ENCODE results near the gene PHF13. TPM values are rescaled to one million over a fixed set of nuclear protein-coding genes. Genes with fewer than 3 reads are reported as not detected.
"Not testable (repeated sequence)": the region's sequence is repeated elsewhere in the genome, so short reads cannot be mapped to it uniquely, and the experiment has no call there.

The PHF13 gene
- total RNA-seq, 2 donors from 2014 or later: 13.8 to 79.2 TPM

DNA sequence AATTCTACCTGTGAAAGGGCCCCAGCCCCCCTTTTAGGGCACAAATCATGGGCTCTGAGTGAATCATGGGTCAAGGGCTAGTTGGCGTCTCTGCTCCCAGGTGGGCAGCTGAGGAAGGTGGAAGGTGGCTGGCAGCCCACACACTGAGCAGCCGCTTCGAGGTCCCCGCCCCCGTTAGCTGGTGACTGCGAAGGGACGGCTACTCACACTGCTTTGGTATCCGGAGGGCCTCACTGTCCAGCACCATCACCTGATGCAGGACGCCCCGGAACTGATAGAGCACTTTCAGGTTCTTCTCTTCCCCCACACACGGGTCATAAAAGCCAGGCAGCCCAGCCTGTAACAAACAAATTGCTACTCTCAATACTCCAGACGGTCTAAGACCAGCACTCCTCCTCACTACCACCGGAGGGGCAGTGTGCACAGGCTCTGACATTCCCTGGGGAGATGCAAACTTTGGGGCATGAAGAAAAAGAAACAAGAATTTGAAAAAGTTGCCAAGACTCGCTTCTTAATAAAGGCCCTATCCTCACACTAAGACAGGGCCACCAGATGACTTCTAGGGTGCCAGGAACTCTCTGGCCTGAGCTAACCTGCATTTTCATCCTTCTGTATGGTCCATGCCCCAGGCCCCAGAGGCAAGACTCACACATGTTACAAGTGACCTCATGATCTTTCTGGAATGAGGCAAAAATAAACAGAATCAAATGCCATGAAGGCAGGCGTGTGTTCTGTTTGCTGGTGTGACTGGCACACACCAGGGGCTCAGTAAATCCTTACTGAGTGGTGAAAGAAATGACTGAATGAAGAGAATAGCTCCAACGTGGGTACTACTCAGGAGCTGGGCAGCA lies 22.6 kb downstream of the PHF13 start:
- no peaks in the 10 kb centered on the region for H3K9me3 ChIP-seq
- intact Hi-C loops (cut with DNase I): loop anchor here (2.0 kb wide), 1 partner anchor 81 kb away; the partner anchor contains the start of genes NOL9 and TAS1R1
- H3K4me3 ChIP-seq: no peak overlapping the region
- H3K36me3 ChIP-seq: peaks cover 0 to 3% of the 10 kb centered on the region in 2 donors
- 74% methylated on average over 16 of the region's 16 CpGs for WGBS
- no peaks in the 10 kb centered on the region for H3K27me3 ChIP-seq (replicated peaks; ENCODE audit: insufficient read depth)
- DNase-seq (ENCODE audit: low spot score): no peak
- TF ChIP-seq POLR2A (IDR thresholded peaks at IDR 0.05) (no peak), CTCF (IDR thresholded peaks at IDR 0.05) (no peak), POLR2AphosphoS5 (IDR thresholded peaks at IDR 0.05) (no peak)
- no peak overlapping the region for H3K27ac ChIP-seq
- H3K4me1 ChIP-seq (replicated peaks): no peaks in the 10 kb centered on the region

- H3K4me1 ChIP-seq (replicated peaks); intact Hi-C loops (cut with DNase I); H3K27ac ChIP-seq; H3K4me3 ChIP-seq; H3K27me3 ChIP-seq (replicated peaks; ENCODE audit: insufficient read depth); DNase-seq (ENCODE audit: low spot score); H3K9me3 ChIP-seq; H3K36me3 ChIP-seq: not testable (repeated sequence)
- 95% methylated on average over 6 of the region's 6 CpGs for WGBS
Measured at GRCh38 chr1:6636778-6637177, 23.2 kb downstream of the PHF13 start.

DNA sequence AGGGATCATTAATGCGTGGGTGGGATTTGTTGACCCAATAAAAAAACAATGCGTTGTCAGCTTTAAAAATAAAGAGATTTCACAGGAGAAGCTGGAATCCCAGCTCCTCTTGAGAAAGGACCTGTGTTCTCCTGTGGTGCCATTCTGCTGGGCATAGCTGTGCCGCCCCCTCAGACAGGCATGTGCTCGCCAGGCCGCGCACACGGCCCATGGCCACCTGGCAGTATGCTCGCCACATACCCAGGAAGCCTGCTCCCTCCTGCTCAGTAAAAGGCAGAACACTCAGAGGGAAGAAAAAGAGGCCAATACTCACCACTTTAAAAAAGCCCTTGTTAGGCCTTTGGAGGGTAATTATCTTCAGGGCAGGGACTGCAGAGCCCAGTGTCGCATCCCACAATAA lies 24.2 kb downstream of the PHF13 start:
- no peak for DNase-seq (ENCODE audit: low spot score)
- WGBS: 75% methylated on average over 9 of the region's 9 CpGs
- H3K36me3 ChIP-seq: peaks cover 0 to 3% of the 10 kb centered on the region in 2 donors
- no peak overlapping the region for H3K27ac ChIP-seq
- H3K27me3 ChIP-seq (replicated peaks; ENCODE audit: insufficient read depth): no peaks in the 10 kb centered on the region
- no peak overlapping the region for H3K4me3 ChIP-seq
- H3K9me3 ChIP-seq: no peaks in the 10 kb centered on the region
- no peaks in the 10 kb centered on the region for H3K4me1 ChIP-seq (replicated peaks)
- intact Hi-C loops (cut with DNase I): no loop called here
- no peak for TF ChIP-seq CTCF (IDR thresholded peaks at IDR 0.05)
- no peak for TF ChIP-seq POLR2A (IDR thresholded peaks at IDR 0.05)
- no peak for TF ChIP-seq POLR2AphosphoS5 (IDR thresholded peaks at IDR 0.05)

DNA sequence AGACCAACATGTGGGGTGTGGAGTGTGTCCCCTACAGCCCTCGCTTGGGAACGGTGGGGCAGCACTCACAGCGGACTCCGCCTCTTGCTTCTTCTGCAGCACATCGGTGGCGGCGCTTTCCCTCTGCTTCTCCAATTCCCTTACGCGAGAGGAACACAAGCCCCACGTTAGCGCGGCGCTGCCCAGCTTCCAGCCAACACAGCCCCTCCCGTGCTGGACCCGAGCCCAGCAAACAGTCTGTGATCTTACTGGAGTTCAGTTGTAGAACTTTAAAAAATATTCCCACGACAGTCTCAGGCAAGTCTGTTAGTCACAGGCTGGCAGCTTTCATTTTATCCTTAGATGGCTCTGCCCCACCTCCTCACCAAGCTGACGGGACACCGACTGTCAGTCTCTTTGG lies 24.7 kb downstream of the PHF13 start:
- intact Hi-C loops (cut with DNase I): no loop called here
- Histone ChIP-seq H3K4me3 (no peak overlapping the region), H3K4me1 (replicated peaks) (no peaks in the 10 kb centered on the region), H3K36me3 (peaks cover 0 to 3% of the 10 kb centered on the region in 2 donors), H3K9me3 (no peaks in the 10 kb centered on the region), H3K27ac (no peak overlapping the region), H3K27me3 (replicated peaks; ENCODE audit: insufficient read depth) (no peaks in the 10 kb centered on the region)
- TF ChIP-seq CTCF (IDR thresholded peaks at IDR 0.05): no peak
- peak; percentile 69 for TF ChIP-seq POLR2AphosphoS5 (IDR thresholded peaks at IDR 0.05)
- no peak for TF ChIP-seq POLR2A (IDR thresholded peaks at IDR 0.05)
- DNase-seq (ENCODE audit: low spot score): peak; percentile 70
- WGBS: 39% methylated on average over 18 of the region's 18 CpGs

DNA sequence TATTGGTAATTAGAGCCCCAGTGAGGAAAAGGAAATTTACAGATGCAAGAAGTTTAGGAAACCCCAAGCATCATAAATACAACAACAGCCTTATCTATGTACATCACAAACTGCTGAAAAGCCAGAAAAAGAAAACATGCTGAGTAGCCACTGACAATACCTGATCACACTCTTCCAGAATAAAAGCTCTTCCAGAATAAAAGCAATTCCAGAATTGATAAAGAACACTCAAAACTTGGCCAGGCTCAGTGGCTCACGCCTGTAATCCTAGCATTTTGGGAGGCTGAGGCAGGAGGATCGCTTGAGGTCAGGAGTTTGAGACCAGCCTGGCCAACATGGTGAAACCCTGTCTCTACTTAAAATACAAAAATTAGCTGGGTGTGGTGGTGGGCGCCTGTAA lies 27.3 kb downstream of the PHF13 start:
- 93% methylated on average over 3 of the region's 3 CpGs for WGBS
- H3K4me3 ChIP-seq; H3K27ac ChIP-seq; H3K9me3 ChIP-seq; H3K4me1 ChIP-seq (replicated peaks); DNase-seq (ENCODE audit: low spot score); H3K27me3 ChIP-seq (replicated peaks; ENCODE audit: insufficient read depth); H3K36me3 ChIP-seq: not testable (repeated sequence)
- intact Hi-C loops (cut with DNase I): loop anchor here (5.0 kb wide), 1 partner anchor 69 kb away; no protein-coding TSS in a partner anchor

DNA sequence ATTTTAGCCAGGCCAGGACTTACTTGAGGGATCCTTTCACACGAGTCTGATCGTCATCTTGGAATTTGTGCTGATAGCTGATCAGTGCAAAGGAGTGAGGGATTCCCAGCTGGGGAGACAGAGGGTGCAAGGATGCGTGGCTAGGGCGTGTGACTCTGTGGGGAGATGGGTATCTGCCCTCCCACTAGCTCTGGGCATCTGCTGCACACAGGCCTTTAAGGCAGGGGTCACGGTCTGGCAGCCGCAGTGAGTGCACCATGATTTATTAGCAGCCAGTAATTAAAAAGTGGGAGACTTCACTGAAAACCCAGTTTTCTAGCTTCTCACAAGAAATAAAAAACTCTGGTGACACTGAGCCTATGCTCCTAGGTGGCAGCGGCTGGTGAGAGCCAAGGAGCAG lies 31.5 kb downstream of the PHF13 start:
- no peak for TF ChIP-seq POLR2A (IDR thresholded peaks at IDR 0.05)
- no peak for TF ChIP-seq POLR2AphosphoS5 (IDR thresholded peaks at IDR 0.05)
- TF ChIP-seq CTCF (IDR thresholded peaks at IDR 0.05): no peak
- Histone ChIP-seq H3K4me1 (replicated peaks) (no peaks in the 10 kb centered on the region), H3K4me3 (no peak overlapping the region), H3K9me3 (no peaks in the 10 kb centered on the region), H3K36me3 (no peaks in the 10 kb centered on the region), H3K27ac (no peak overlapping the region), H3K27me3 (replicated peaks; ENCODE audit: insufficient read depth) (no peaks in the 10 kb centered on the region)
- intact Hi-C loops (cut with DNase I): no loop called here
- WGBS: 86% methylated on average over 7 of the region's 7 CpGs
- DNase-seq (ENCODE audit: low spot score): no peak

Data from prostate gland (tissue), 2 donors.